DND-41 (cell line): Measurements from ENCODE around the gene SYNE2.

ENCODE experiments used
- ATAC-seq: fragments of 200-7000 bp; cut with Tn5 transposase; 3 replicates; pipeline ENCODE4 v1.9.1; 2021; ENCODE audit warnings: low read depth; ENCODE audit not compliant: insufficient read depth
- DNase-seq: peaks from one replicate; pipeline ENCODE4 v3.0.0-alpha.2; 2020
- H2AFZ ChIP-seq: 2 replicates; pipeline ENCODE4 v1.6.0; 2012; ENCODE audit warnings: low read depth, low read length
- H3K27ac ChIP-seq: 2 replicates; pipeline ENCODE4 v1.5.1; 2012; ENCODE audit warnings: low read length, inconsistent platforms
- H3K27me3 ChIP-seq: fragments of 200-600 bp; sonication (generic); 2 replicates; pipeline ENCODE4 v1.6.0; 2012; ENCODE audit warnings: low read length, mild to moderate bottlenecking, inconsistent platforms; ENCODE audit not compliant: insufficient read depth, poor library complexity
- H3K36me3 ChIP-seq: 2 replicates; pipeline ENCODE4 v1.5.1; 2012; ENCODE audit warnings: low read length, inconsistent platforms; ENCODE audit not compliant: insufficient read depth
- H3K4me1 ChIP-seq: 2 replicates; pipeline ENCODE4 v1.5.1; 2012; ENCODE audit warnings: mild to moderate bottlenecking, low read length; ENCODE audit not compliant: insufficient read depth
- H3K4me2 ChIP-seq: 2 replicates; pipeline ENCODE4 v1.6.0; 2012; ENCODE audit warnings: mild to moderate bottlenecking, moderate library complexity, low read length, inconsistent platforms; ENCODE audit not compliant: insufficient read depth
- H3K4me3 ChIP-seq, 2 experiments: fragments of 200-600 bp in 1 of 2; shearing (Covaris generic) in 1 of 2; 2 replicates each; pipeline ENCODE4 v1.5.1; 2012 to 2016; ENCODE audit warnings: inconsistent platforms in 2 of 2, low read length in 2 of 2, mild to moderate bottlenecking in 2 of 2, low read depth in 1 of 2, moderate library complexity in 1 of 2
- H3K79me2 ChIP-seq: 2 replicates; pipeline ENCODE4 v1.6.0; 2012; ENCODE audit warnings: low read length, inconsistent platforms; ENCODE audit not compliant: insufficient read depth
- H3K9ac ChIP-seq: 2 replicates; pipeline ENCODE4 v1.6.0; 2012; ENCODE audit warnings: low read depth, mild to moderate bottlenecking, inconsistent platforms, low read length, moderate library complexity
- H3K9me3 ChIP-seq: 2 replicates; pipeline ENCODE4 v1.5.1; 2012; ENCODE audit warnings: low read length, moderate library complexity, mild to moderate bottlenecking, inconsistent platforms; ENCODE audit not compliant: insufficient read depth, severe bottlenecking
- H4K20me1 ChIP-seq: 2 replicates; pipeline ENCODE4 v1.6.0; 2012; ENCODE audit warnings: low read length; ENCODE audit not compliant: insufficient read depth
- CTCF ChIP-seq: IDR thresholded peaks from 2 replicates; pipeline ENCODE4 v1.5.1; 2012; ENCODE audit warnings: borderline replicate concordance, low read length, moderate library complexity, mild to moderate bottlenecking; ENCODE audit not compliant: poor library complexity, severe bottlenecking; ENCODE audit errors: extremely low read depth
- EZH2 ChIP-seq: IDR thresholded peaks from 3 replicates; pipeline ENCODE4 v1.6.1; 2012; ENCODE audit warnings: borderline replicate concordance, low read depth, mild to moderate bottlenecking, moderate library complexity, low read length, inconsistent platforms; ENCODE audit not compliant: severe bottlenecking

SYNE2 gene

GRCh38 chr14:63892265-63892664 is 39.5 kb downstream of the SYNE2 start:
- TF ChIP-seq EZH2, result no peak
- Histone ChIP-seq H4K20me1 (peaks cover 22% of the 10 kb centered on the region; the same call in 1 of the 2 replicates), H2AFZ (no peak overlapping the region), H3K27ac (peak overlapping the region; percentile 67), H3K79me2 (peaks cover 95% of the 10 kb centered on the region), H3K36me3 (peaks cover under 1% of the 10 kb centered on the region; the same call in 1 of the 2 replicates), H3K4me1 (peaks cover 45% of the 10 kb centered on the region), H3K9me3 (no peaks in the 10 kb centered on the region), H3K4me2 (peak overlapping the region; percentile 51), H3K27me3 (no peaks in the 10 kb centered on the region), H3K4me3 (no peak overlapping the region), H3K9ac (peak overlapping the region; percentile 31)
- ATAC-seq, result no peak; the same call in 1 of the 3 replicates
- DNase-seq, result peak; percentile 18

GRCh38 chr14:63893701-63894458 is 41.1 kb downstream of the SYNE2 start:
- Histone ChIP-seq H3K36me3 (peaks cover 4% of the 10 kb centered on the region; the same call in 1 of the 2 replicates), H3K9me3 (no peaks in the 10 kb centered on the region), H3K27me3 (no peaks in the 10 kb centered on the region), H3K79me2 (peaks cover 95% of the 10 kb centered on the region), H3K27ac (no peak overlapping the region), H4K20me1 (peaks cover 28% of the 10 kb centered on the region), H3K4me3 (no peak overlapping the region), H3K4me1 (peaks cover 50% of the 10 kb centered on the region), H3K9ac (no peak overlapping the region), H2AFZ (no peak overlapping the region), H3K4me2 (no peak overlapping the region)
- TF ChIP-seq CTCF, result no peak
- TF ChIP-seq EZH2, result no peak
- no peak for DNase-seq
- no peak for ATAC-seq

- H3K4me2 ChIP-seq, result no peak overlapping the region
Measured at GRCh38 chr14:63895510-63895909, 42.7 kb downstream of the SYNE2 start.

More at GRCh38 chr14:63895510-63895909, 42.7 kb downstream of the SYNE2 start:
- Histone ChIP-seq H3K27ac (no peak overlapping the region), H3K9ac (no peak overlapping the region), H4K20me1 (peaks cover 37% of the 10 kb centered on the region), H3K4me1 (peaks cover 50% of the 10 kb centered on the region), H3K27me3 (no peaks in the 10 kb centered on the region), H3K9me3 (no peaks in the 10 kb centered on the region), H3K79me2 (peaks cover 94% of the 10 kb centered on the region), H3K36me3 (peaks cover 4% of the 10 kb centered on the region; the same call in 1 of the 2 replicates), H2AFZ (no peak overlapping the region), H3K4me3 (no peak overlapping the region)
- DNase-seq (no peak), ATAC-seq (no peak)
- TF ChIP-seq EZH2, result no peak
- no peak for TF ChIP-seq CTCF
